Thoracic aorta (tissue), 2 donors: ENCODE data around the gene CC2D2A. TPM values are rescaled to one million over a fixed set of nuclear protein-coding genes. Genes with fewer than 3 reads are reported as not detected.

Source experiments
- ATAC-seq: fragments of 150-250 bp; one replicate; pipeline ENCODE4 v1.8.0; 2017; ENCODE audit warnings: low read depth; ENCODE audit not compliant: insufficient number of reproducible peaks, low FRiP score
- DNase-seq: peaks from one replicate; pipeline ENCODE4 v3.0.0-alpha.2; 2020; ENCODE audit warnings: low spot score
- H3K27ac ChIP-seq, 2 donors: fragments of 200-600 bp; sonication (generic); 1 replicate in 1 of 2; 2 replicates in 1 of 2; pipeline ENCODE4 v1.5.1; 2016; ENCODE audit warnings: mild to moderate bottlenecking in 2 of 2, moderate library complexity in 2 of 2
- H3K27me3 ChIP-seq: fragments of 200-600 bp; sonication (generic); replicated peaks from 2 replicates; pipeline ENCODE4 v1.6.0; 2016; ENCODE audit warnings: mild to moderate bottlenecking; ENCODE audit not compliant: insufficient read depth
- H3K36me3 ChIP-seq: fragments of 200-600 bp; sonication (generic); one replicate; pipeline ENCODE4 v1.5.1; 2016
- H3K4me1 ChIP-seq, 2 donors: fragments of 200-600 bp; sonication (generic); 1 replicate in 1 of 2; 2 replicates in 1 of 2; pipeline versions ENCODE4 v1.5.1 to v1.6.0; 2016; ENCODE audit warnings: low read depth in 2 of 2, mild to moderate bottlenecking in 1 of 2; ENCODE audit not compliant: control insufficient read depth in 1 of 2
- H3K4me3 ChIP-seq: fragments of 200-600 bp; sonication (generic); 2 replicates; pipeline ENCODE4 v1.5.1; 2016; ENCODE audit warnings: mild to moderate bottlenecking
- H3K9me3 ChIP-seq: fragments of 200-600 bp; sonication (generic); 2 replicates; pipeline ENCODE4 v1.5.1; 2016
- total RNA-seq, 2 donors: library from RNA; depleted of rRNA; stranded (reverse); fragments of >200 nt; gene quantifications; one replicate each; pipeline versions ENCODE4 v1.1.0 to v1.2.3, GENCODE V29; 2016
- TF ChIP-seq, protein P1 (sequence below): fragments of 200-600 bp; sonication (generic); IDR thresholded peaks from one replicate; pipeline ENCODE4 v1.5.1; 2019; ENCODE audit warnings: antibody characterized with exemption

Gene CC2D2A
- total RNA-seq, 2 donors from 2014 or later = 44.1 to 59.8 TPM

- peaks cover 3% of the 10 kb centered on the region for H3K9me3 ChIP-seq
- DNase-seq = no peak
- H3K36me3 ChIP-seq = no peaks in the 10 kb centered on the region
- H3K4me1 ChIP-seq = peaks cover 2 to 21% of the 10 kb centered on the region in 2 donors
- no peak for ATAC-seq
- H3K27me3 ChIP-seq = no peaks in the 10 kb centered on the region
- H3K4me3 ChIP-seq = no peak overlapping the region
- TF ChIP-seq, protein P1, sequence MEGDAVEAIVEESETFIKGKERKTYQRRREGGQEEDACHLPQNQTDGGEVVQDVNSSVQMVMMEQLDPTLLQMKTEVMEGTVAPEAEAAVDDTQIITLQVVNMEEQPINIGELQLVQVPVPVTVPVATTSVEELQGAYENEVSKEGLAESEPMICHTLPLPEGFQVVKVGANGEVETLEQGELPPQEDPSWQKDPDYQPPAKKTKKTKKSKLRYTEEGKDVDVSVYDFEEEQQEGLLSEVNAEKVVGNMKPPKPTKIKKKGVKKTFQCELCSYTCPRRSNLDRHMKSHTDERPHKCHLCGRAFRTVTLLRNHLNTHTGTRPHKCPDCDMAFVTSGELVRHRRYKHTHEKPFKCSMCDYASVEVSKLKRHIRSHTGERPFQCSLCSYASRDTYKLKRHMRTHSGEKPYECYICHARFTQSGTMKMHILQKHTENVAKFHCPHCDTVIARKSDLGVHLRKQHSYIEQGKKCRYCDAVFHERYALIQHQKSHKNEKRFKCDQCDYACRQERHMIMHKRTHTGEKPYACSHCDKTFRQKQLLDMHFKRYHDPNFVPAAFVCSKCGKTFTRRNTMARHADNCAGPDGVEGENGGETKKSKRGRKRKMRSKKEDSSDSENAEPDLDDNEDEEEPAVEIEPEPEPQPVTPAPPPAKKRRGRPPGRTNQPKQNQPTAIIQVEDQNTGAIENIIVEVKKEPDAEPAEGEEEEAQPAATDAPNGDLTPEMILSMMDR = no peak
- no peak overlapping the region for H3K27ac ChIP-seq
Observed at GRCh38 chr4:15501941-15502340, 32.3 kb downstream of the CC2D2A start.

- Histone ChIP-seq H3K9me3 (no peaks in the 10 kb centered on the region), H3K4me1 (peaks cover 2 to 25% of the 10 kb centered on the region in 2 donors), H3K4me3 (no peak overlapping the region), H3K27ac (peak overlapping the region in 1 of 2 donors; percentile 25), H3K36me3 (no peaks in the 10 kb centered on the region), H3K27me3 (no peaks in the 10 kb centered on the region)
- DNase-seq (no peak), ATAC-seq (no peak)
- TF ChIP-seq, protein P1 = no peak
Observed at GRCh38 chr4:15502384-15502783, 32.7 kb downstream of the CC2D2A start.

- H3K4me1 ChIP-seq = peaks cover 2 to 22% of the 10 kb centered on the region in 2 donors
- no peaks in the 10 kb centered on the region for H3K36me3 ChIP-seq
- DNase-seq (no peak), ATAC-seq (no peak)
- TF ChIP-seq, protein P1 = no peak
- no peak overlapping the region for H3K4me3 ChIP-seq
- H3K9me3 ChIP-seq = no peaks in the 10 kb centered on the region
- H3K27me3 ChIP-seq = no peaks in the 10 kb centered on the region
- peak overlapping the region; percentile 15 to 16 for H3K27ac ChIP-seq
Observed at GRCh38 chr4:15504041-15504440, 34.4 kb downstream of the CC2D2A start.

DNA sequence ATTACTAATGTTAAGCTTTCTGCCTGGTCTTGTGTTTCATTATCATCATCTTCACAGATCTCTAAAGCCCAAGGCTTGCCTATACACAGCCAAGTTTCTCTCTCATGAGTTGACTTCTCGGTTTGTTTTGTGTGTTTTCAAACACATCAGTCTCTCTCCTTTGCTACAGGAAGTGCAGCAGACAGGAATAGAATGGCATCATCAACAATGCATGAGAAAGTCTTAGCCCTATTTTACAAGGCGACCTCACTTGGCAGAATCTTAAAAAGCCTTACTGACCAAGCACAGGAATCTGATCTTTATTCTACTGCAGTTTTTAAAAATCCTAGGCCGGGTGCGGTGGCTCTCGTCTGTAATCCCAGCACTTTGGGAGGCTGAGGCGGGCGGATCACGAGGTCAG, 36.8 kb downstream of the CC2D2A start:
- H3K36me3 ChIP-seq = no peaks in the 10 kb centered on the region

GRCh38 chr4:15507679-15508078, 38.0 kb downstream of the CC2D2A start:
- H3K4me1 ChIP-seq = peaks cover 2 to 20% of the 10 kb centered on the region in 2 donors
- no peak overlapping the region for H3K27ac ChIP-seq
- no peaks in the 10 kb centered on the region for H3K27me3 ChIP-seq
- H3K4me3 ChIP-seq = no peak overlapping the region
- H3K9me3 ChIP-seq = no peaks in the 10 kb centered on the region
- peaks cover 4% of the 10 kb centered on the region for H3K36me3 ChIP-seq
- TF ChIP-seq, protein P1 = no peak
- DNase-seq (no peak), ATAC-seq (no peak)

More for the DNA sequence above, 36.8 kb downstream of the CC2D2A start:
- Histone ChIP-seq H3K4me1 (peaks cover 2 to 20% of the 10 kb centered on the region in 2 donors), H3K27me3 (no peaks in the 10 kb centered on the region), H3K27ac (peak overlapping the region; percentile 18 to 37), H3K4me3 (no peak overlapping the region), H3K9me3 (no peaks in the 10 kb centered on the region)
- ATAC-seq = peak; percentile 32
- TF ChIP-seq, protein P1 = no peak
- no peak for DNase-seq
